Germinal center (tissue), 1 donor: ENCODE data around the gene TRAPPC4.
A peak's percentile ranks its signal among the peaks of the same experiment; 100 is the strongest.
"Not testable (repeated sequence)": the region's sequence is repeated elsewhere in the genome, so short reads cannot be mapped to it uniquely, and the experiment has no call there.

Experiments
- DNase-seq: peaks from one replicate; pipeline ENCODE4 v3.0.0; 2012; ENCODE audit warnings: mixed read lengths, low spot score

TRAPPC4 gene

GRCh38 chr11:119033421-119033820, 14.9 kb downstream of the TRAPPC4 start:
- not testable (repeated sequence) for DNase-seq

- no peak for DNase-seq
Measured at GRCh38 chr11:119034813-119035212, 16.2 kb downstream of the TRAPPC4 start.

- no peak for DNase-seq
Measured at GRCh38 chr11:119038884-119039283, 20.3 kb downstream of the TRAPPC4 start.

GRCh38 chr11:119039471-119039870, 20.9 kb downstream of the TRAPPC4 start:
- DNase-seq: not testable (repeated sequence)

GRCh38 chr11:119041821-119042514, 23.4 kb downstream of the TRAPPC4 start:
- DNase-seq: no peak

- no peak for DNase-seq
Measured at GRCh38 chr11:119042927-119043326, 24.4 kb downstream of the TRAPPC4 start.

GRCh38 chr11:119044708-119045107, 26.1 kb downstream of the TRAPPC4 start:
- no peak for DNase-seq

- DNase-seq: no peak
Measured at GRCh38 chr11:119046489-119046888, 27.9 kb downstream of the TRAPPC4 start.

GRCh38 chr11:119047205-119047604, 28.6 kb downstream of the TRAPPC4 start:
- DNase-seq: no peak

- DNase-seq: no peak
Measured at GRCh38 chr11:119048644-119049043, 30.1 kb downstream of the TRAPPC4 start.

- DNase-seq: no peak
Measured at GRCh38 chr11:119049081-119049480, 30.5 kb downstream of the TRAPPC4 start.

- DNase-seq: no peak
Measured at GRCh38 chr11:119051440-119052162, 33.0 kb downstream of the TRAPPC4 start.

GRCh38 chr11:119052163-119052814, 33.7 kb downstream of the TRAPPC4 start:
- no peak for DNase-seq

- DNase-seq: no peak
Measured at GRCh38 chr11:119054418-119054817, 35.9 kb downstream of the TRAPPC4 start.

GRCh38 chr11:119055901-119056300, 37.3 kb downstream of the TRAPPC4 start:
- no peak for DNase-seq

GRCh38 chr11:119056421-119056999, 37.9 kb downstream of the TRAPPC4 start:
- DNase-seq: peak; percentile 61

- peak; percentile 98 for DNase-seq
Measured at GRCh38 chr11:119057000-119057769, 38.6 kb downstream of the TRAPPC4 start, which contains the start of gene HYOU1. TSS of gene HYOU1 (minus strand) at chr11:119057205. CDS start at chr11:119056160, 1,045 bp downstream.

GRCh38 chr11:119059128-119059527, 40.6 kb downstream of the TRAPPC4 start:
- not testable (repeated sequence) for DNase-seq

GRCh38 chr11:119061256-119061655, 42.7 kb downstream of the TRAPPC4 start:
- no peak for DNase-seq

- DNase-seq: no peak
Measured at GRCh38 chr11:119062779-119063178, 44.2 kb downstream of the TRAPPC4 start.

- DNase-seq: peak; percentile 53
Measured at GRCh38 chr11:119065369-119065768, 46.8 kb downstream of the TRAPPC4 start.
